RWPE2 (cell line): ENCODE data around the gene TCN2.
"Not testable (repeated sequence)": the region's sequence is repeated elsewhere in the genome, so short reads cannot be mapped to it uniquely, and the experiment has no call there.

Experiments used
- ATAC-seq: fragments of 200-7000 bp; cut with Tn5 transposase; 3 replicates; pipeline ENCODE4 v1.9.1; 2021; ENCODE audit warnings: low read depth
- DNase-seq: peaks from one replicate; pipeline ENCODE4 v3.0.0-alpha.2; 2020; ENCODE audit warnings: low spot score
- H3K27ac ChIP-seq: fragments of 450-650 bp; 2 replicates; pipeline ENCODE4 v1.5.1; 2017; ENCODE audit warnings: mild to moderate bottlenecking; ENCODE audit not compliant: poor library complexity, severe bottlenecking
- H3K27me3 ChIP-seq: fragments of 250-450 bp; sonication (Bioruptor Pico); 2 replicates; pipeline ENCODE4 v1.5.1; 2021; ENCODE audit warnings: mild to moderate bottlenecking, moderate library complexity; ENCODE audit not compliant: insufficient read depth, poor library complexity, severe bottlenecking
- H3K36me3 ChIP-seq: fragments of 250-450 bp; sonication (Bioruptor Pico); 2 replicates; pipeline ENCODE4 v1.5.1; 2020; ENCODE audit warnings: low read depth, mild to moderate bottlenecking, moderate library complexity
- H3K4me1 ChIP-seq: fragments of 250-450 bp; sonication (Bioruptor Pico); 2 replicates; pipeline ENCODE4 v1.5.1; 2021; ENCODE audit warnings: mild to moderate bottlenecking, moderate library complexity; ENCODE audit not compliant: insufficient read depth, poor library complexity, severe bottlenecking
- H3K4me3 ChIP-seq: fragments of 250-450 bp; sonication (Bioruptor Pico); 2 replicates; pipeline ENCODE4 v1.5.1; 2021; ENCODE audit warnings: mild to moderate bottlenecking, moderate library complexity; ENCODE audit not compliant: severe bottlenecking
- H3K9me3 ChIP-seq: fragments of 250-450 bp; sonication (Bioruptor Pico); 2 replicates; pipeline ENCODE4 v1.5.1; 2021; ENCODE audit warnings: mild to moderate bottlenecking, moderate library complexity; ENCODE audit not compliant: severe bottlenecking
- CTCF ChIP-seq: fragments of 450-650 bp; IDR thresholded peaks from one replicate; pipeline ENCODE4 v1.5.1; 2017; ENCODE audit warnings: mild to moderate bottlenecking, moderate library complexity; ENCODE audit not compliant: poor library complexity, severe bottlenecking

The TCN2 gene

GRCh38 chr22:30562366-30562765, 44.6 kb upstream of the TCN2 start:
- peak; percentile 75 for ATAC-seq
- no peaks in the 10 kb centered on the region for H3K4me1 ChIP-seq

DNA sequence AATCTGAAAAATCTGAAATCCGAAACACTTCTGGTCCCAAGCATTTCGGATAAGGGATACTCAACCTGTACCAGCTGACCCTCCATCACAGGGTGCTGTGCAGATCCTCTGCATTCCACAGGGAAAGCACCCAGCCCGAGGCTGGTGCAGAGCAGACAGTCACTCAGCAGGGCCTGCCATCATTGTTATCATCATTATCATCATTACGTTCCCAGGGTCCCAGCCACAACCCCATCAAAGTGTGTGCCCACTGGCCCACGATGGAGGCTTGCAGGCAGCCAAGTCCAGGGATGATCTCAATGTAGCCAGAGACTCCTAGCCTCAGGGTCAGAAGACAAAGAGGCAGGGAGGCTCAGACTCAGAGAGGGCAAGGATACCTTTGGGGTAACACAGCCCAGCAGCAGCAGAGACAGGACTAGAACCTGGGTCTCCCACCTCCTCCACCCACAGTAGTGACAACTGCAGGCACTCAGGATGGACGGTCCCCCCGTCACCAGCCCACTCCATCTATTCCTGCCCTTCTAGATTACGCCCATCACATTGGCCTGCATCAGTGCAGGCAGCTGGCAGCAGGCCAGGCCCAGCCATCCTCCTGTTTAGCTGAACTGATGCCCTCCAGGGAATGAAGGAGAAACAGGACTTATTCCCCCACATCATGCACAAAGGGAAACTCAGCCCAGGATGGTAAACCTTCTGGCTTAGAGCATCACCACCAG, 42.8 kb upstream of the TCN2 start:
- no peak for TF ChIP-seq CTCF
- no peaks in the 10 kb centered on the region for H3K9me3 ChIP-seq
- H3K4me3 ChIP-seq, result no peak overlapping the region
- no peaks in the 10 kb centered on the region for H3K27me3 ChIP-seq
- ATAC-seq, result no peak
- no peaks in the 10 kb centered on the region for H3K4me1 ChIP-seq
- H3K27ac ChIP-seq, result no peak overlapping the region
- DNase-seq, result no peak
- no peaks in the 10 kb centered on the region for H3K36me3 ChIP-seq

More at GRCh38 chr22:30562366-30562765, 44.6 kb upstream of the TCN2 start:
- Histone ChIP-seq H3K27me3 (no peaks in the 10 kb centered on the region), H3K27ac (no peak overlapping the region), H3K36me3 (no peaks in the 10 kb centered on the region), H3K9me3 (no peaks in the 10 kb centered on the region), H3K4me3 (no peak overlapping the region)
- no peak for DNase-seq
- TF ChIP-seq CTCF, result no peak

GRCh38 chr22:30564761-30565119, 42.2 kb upstream of the TCN2 start:
- no peaks in the 10 kb centered on the region for H3K27me3 ChIP-seq
- TF ChIP-seq CTCF, result no peak
- no peaks in the 10 kb centered on the region for H3K36me3 ChIP-seq
- no peak for ATAC-seq
- H3K4me3 ChIP-seq, result no peak overlapping the region
- H3K9me3 ChIP-seq, result no peaks in the 10 kb centered on the region
- H3K27ac ChIP-seq, result no peak overlapping the region
- H3K4me1 ChIP-seq, result no peaks in the 10 kb centered on the region
- DNase-seq, result no peak

DNA sequence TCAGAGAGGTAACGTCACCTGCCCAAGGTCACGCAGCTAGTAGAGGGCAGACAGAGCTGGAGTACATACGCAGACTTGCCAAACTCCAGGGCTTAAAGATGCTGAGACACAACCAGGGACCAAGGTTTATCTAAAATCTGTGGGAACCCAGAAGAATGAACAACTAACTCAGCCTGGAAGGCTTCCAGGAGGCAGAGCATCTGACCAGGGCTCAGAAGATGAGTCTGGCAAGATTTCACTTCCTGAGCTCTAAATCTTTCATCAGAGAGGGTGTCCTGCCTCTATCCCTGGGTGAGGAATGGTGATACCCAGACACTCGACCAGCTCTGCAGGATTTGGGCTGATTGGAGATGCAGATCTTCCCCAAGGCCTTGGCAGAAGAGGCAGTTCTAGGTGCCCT, 41.6 kb upstream of the TCN2 start:
- no peak for TF ChIP-seq CTCF
- no peaks in the 10 kb centered on the region for H3K27me3 ChIP-seq
- no peaks in the 10 kb centered on the region for H3K4me1 ChIP-seq
- H3K4me3 ChIP-seq, result no peak overlapping the region
- no peaks in the 10 kb centered on the region for H3K36me3 ChIP-seq
- DNase-seq (no peak), ATAC-seq (no peak)
- no peak overlapping the region for H3K27ac ChIP-seq
- no peaks in the 10 kb centered on the region for H3K9me3 ChIP-seq

DNA sequence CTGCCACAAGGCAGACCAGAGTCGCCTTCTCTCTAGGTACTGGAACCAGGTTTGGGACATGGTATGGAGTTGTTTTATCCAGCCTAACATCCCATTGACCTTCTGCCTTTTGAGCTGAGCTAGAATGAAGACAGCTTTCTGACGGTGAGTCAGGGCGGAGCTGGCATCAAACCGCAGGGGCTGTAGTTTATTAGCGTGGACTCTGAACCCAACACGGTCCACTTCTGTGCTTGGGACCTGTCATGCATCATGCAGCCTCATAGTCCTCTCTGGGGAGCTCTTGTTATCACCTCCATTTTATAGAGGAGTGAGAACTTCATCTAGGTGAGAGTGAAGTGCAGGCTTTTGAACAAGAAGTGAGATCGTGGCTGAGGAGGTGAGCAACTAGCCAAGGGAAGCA, 40.8 kb upstream of the TCN2 start:
- Histone ChIP-seq H3K4me1 (no peaks in the 10 kb centered on the region), H3K4me3 (no peak overlapping the region), H3K27me3 (no peaks in the 10 kb centered on the region), H3K36me3 (no peaks in the 10 kb centered on the region), H3K9me3 (no peaks in the 10 kb centered on the region), H3K27ac (no peak overlapping the region)
- DNase-seq (no peak), ATAC-seq (no peak)
- no peak for TF ChIP-seq CTCF

GRCh38 chr22:30567277-30567676, 39.7 kb upstream of the TCN2 start:
- ATAC-seq, H3K9me3 ChIP-seq, H3K4me3 ChIP-seq, H3K36me3 ChIP-seq, H3K27ac ChIP-seq, H3K27me3 ChIP-seq, DNase-seq, H3K4me1 ChIP-seq: not testable (repeated sequence)
